ENCODE results near the gene IRX6.

Gene IRX6

DNA sequence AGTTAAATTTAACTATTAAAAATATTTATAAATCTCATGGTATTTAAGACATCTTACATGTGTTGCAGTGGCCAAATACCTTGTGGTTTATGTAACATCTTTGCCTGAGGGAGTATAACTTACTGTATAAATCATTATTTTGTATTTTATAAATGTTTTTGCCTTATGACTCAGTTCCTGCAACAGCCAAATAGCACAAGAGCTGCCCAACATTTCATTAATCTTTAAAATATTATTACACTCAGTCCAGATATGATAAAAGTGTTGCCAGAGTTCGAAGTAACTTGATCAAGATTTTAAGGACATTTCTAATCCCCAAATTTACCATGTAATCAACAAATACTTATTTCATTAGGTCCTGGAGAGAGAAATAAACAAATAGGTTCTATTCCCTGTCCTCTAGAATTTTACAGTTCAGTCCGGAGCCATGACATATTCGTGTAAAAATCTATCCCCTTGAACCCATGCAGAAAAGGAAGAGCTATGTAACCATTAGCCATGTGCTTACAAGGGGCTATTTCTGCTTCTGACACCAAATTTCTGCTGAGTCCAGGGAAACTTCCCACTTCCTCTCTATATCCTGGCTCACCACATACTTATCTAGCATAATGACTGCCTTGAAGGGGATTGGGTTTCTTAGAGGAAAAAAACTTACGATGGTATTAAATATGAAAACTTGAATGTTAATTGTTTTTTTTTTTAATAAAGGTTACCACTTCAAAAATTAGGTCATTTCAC is 44.0 kb downstream of the IRX6 start:
- in situ Hi-C loops (cut with MboI; ENCODE audit: low sequenced_read_pairs, unreplicated experiment) = no loop called here
- DNase-seq (ENCODE audit: low spot score) = no peak
- TF ChIP-seq CTCF (IDR thresholded peaks at IDR 0.05; ENCODE audit: borderline replicate concordance, control extremely low read depth, extremely low read depth, insufficient read depth, missing control alignments) = no peak

GRCh38 chr16:55369151-55369550 is 45.1 kb downstream of the IRX6 start:
- no peak for DNase-seq (ENCODE audit: low spot score)
- no peak for TF ChIP-seq CTCF (IDR thresholded peaks at IDR 0.05; ENCODE audit: borderline replicate concordance, control extremely low read depth, extremely low read depth, insufficient read depth, missing control alignments)
- in situ Hi-C loops (cut with MboI; ENCODE audit: low sequenced_read_pairs, unreplicated experiment) = no loop called here

DNA sequence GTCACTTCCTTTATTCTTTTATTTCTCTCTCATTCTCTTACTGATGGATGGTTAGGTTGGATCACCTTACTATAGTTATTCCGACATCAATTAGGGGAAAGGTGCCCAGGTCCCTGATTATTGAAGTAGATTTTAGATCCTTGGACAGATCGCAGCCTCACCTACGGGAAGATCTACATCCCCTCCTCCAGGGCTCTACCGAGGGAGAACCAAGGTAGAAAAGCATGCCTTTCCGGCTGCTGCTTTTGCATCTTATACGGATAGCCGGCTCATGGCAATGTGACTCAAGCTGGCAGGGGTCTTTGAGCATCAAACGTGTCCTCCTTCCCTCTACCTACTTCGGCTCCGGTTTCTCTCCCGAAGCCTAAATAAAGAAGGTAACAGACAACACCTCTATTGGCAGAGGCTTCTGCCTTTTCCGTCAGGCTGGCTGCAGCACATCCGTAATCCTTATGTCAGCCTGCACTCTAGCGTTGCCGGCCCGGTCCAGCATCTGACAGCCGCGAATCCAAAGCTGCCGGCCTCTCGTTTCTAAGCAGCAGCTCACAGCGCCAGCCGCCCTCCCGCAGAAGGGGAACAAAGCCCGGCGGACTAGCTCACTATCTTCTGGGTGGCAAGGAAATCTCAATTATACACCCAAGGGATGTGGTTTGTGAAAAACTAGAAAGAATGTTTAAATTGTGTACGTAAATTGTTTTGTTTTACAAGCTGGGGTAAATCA is 46.9 kb downstream of the IRX6 start:
- no peak for TF ChIP-seq CTCF (IDR thresholded peaks at IDR 0.05; ENCODE audit: borderline replicate concordance, control extremely low read depth, extremely low read depth, insufficient read depth, missing control alignments)
- in situ Hi-C loops (cut with MboI; ENCODE audit: low sequenced_read_pairs, unreplicated experiment) = no loop called here
- DNase-seq (ENCODE audit: low spot score) = no peak

GRCh38 chr16:55372792-55373488 is 48.9 kb downstream of the IRX6 start:
- TF ChIP-seq CTCF (IDR thresholded peaks at IDR 0.05; ENCODE audit: borderline replicate concordance, control extremely low read depth, extremely low read depth, insufficient read depth, missing control alignments) = no peak
- DNase-seq (ENCODE audit: low spot score) = no peak
- in situ Hi-C loops (cut with MboI; ENCODE audit: low sequenced_read_pairs, unreplicated experiment) = no loop called here

- TF ChIP-seq CTCF (IDR thresholded peaks at IDR 0.05; ENCODE audit: borderline replicate concordance, control extremely low read depth, extremely low read depth, insufficient read depth, missing control alignments) = no peak
- in situ Hi-C loops (cut with MboI; ENCODE audit: low sequenced_read_pairs, unreplicated experiment) = no loop called here
- no peak for DNase-seq (ENCODE audit: low spot score)
Measured at GRCh38 chr16:55373489-55373832, 49.5 kb downstream of the IRX6 start.

DNA sequence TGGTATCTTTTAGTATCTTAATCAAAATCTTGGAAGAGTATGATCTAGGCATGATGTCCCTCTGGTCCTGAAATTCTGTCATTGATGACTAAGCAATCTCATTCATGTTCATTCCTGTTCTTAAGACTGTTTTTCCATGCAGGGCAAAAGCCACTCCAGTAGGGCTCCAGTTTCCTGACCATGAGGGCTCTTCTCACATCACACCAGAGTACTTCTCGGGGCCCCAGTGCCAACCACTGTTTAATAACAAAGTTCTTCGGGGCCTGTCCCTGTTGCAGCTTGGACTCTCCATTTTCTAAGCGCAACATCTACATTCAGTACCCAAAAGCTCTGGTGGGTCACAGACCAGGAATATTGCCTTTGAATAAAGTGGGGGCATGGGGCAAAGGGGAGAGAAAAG is 52.0 kb downstream of the IRX6 start:
- TF ChIP-seq CTCF (IDR thresholded peaks at IDR 0.05; ENCODE audit: borderline replicate concordance, control extremely low read depth, extremely low read depth, insufficient read depth, missing control alignments) = no peak
- in situ Hi-C loops (cut with MboI; ENCODE audit: low sequenced_read_pairs, unreplicated experiment) = no loop called here

More for the DNA sequence above, 52.0 kb downstream of the IRX6 start:
- no peak for DNase-seq (ENCODE audit: low spot score)

Data from GM13976 (cell line).